Mononuclear cell (primary cell): ENCODE results near the gene NME4. TPM values are rescaled to one million over a fixed set of nuclear protein-coding genes. Genes with fewer than 3 reads are reported as not detected.
"Not testable (repeated sequence)": the region's sequence is repeated elsewhere in the genome, so short reads cannot be mapped to it uniquely, and the experiment has no call there.

Experiments
- H3K27me3 ChIP-seq: 2 replicates; pipeline ENCODE4 v1.6.0; 2011; ENCODE audit warnings: low read length, control low read depth; ENCODE audit not compliant: insufficient read depth
- H3K4me1 ChIP-seq: 2 replicates; pipeline ENCODE4 v1.5.1; 2011; ENCODE audit warnings: mild to moderate bottlenecking, low read length, control low read depth; ENCODE audit not compliant: insufficient read depth
- H3K4me3 ChIP-seq: 2 replicates; pipeline ENCODE4 v1.5.1; 2011; ENCODE audit warnings: mild to moderate bottlenecking, low read length, moderate library complexity
- H3K9me3 ChIP-seq: 2 replicates; pipeline ENCODE4 v1.5.1; 2011; ENCODE audit warnings: low read depth, mild to moderate bottlenecking, control low read depth, low read length
- total RNA-seq: library from RNA; depleted of rRNA; stranded (reverse); fragments of >200 nt; gene quantifications from one replicate; pipeline ENCODE4 v1.2.3, GENCODE V29; 2012

Gene NME4
- 15.0 TPM for total RNA-seq

DNA sequence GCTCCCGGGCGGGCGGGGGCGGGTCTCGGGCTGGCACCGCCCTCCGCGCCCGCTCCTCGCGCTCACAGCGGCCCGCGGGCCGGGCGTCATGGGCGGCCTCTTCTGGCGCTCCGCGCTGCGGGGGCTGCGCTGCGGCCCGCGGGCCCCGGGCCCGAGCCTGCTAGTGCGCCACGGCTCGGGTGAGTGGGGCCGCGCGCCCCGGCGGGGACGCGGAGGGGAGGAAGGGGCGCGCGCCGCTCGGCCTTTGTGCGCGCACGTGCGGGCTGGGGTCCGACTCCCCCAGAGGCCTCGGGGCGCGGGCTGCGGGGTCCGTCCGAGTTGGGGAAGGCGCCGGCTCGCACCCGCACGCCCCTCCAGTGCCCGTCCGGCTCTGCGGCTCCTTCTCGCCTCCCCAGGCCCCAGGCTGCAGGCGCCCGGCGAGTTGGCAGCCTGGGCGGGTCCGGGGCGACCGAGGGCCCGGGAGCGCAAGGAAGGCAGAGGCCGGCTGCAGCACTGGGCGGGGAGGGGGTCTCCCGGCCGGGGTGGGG, at the start of gene NME4:
NME4 (plus strand) TSS at position 65 of the 527 bp plus-strand sequence; CDS start at position 89, 24 bp downstream.
- no peaks in the 10 kb centered on the region for H3K9me3 ChIP-seq
- H3K27me3 ChIP-seq: no peaks in the 10 kb centered on the region
- peaks cover 38% of the 10 kb centered on the region for H3K4me1 ChIP-seq
- H3K4me3 ChIP-seq: peak within 1 kb of the TSS; percentile 38

GRCh38 chr16:347203-347602, 49.8 kb upstream of the NME4 start:
- no peaks in the 10 kb centered on the region for H3K27me3 ChIP-seq
- H3K9me3 ChIP-seq: no peaks in the 10 kb centered on the region
- H3K4me3 ChIP-seq: no peak overlapping the region
- H3K4me1 ChIP-seq: peaks cover 63% of the 10 kb centered on the region

- H3K27me3 ChIP-seq, H3K4me3 ChIP-seq, H3K9me3 ChIP-seq: not testable (repeated sequence)
- peaks cover 55% of the 10 kb centered on the region for H3K4me1 ChIP-seq
Measured at GRCh38 chr16:348495-348894, 48.5 kb upstream of the NME4 start.

DNA sequence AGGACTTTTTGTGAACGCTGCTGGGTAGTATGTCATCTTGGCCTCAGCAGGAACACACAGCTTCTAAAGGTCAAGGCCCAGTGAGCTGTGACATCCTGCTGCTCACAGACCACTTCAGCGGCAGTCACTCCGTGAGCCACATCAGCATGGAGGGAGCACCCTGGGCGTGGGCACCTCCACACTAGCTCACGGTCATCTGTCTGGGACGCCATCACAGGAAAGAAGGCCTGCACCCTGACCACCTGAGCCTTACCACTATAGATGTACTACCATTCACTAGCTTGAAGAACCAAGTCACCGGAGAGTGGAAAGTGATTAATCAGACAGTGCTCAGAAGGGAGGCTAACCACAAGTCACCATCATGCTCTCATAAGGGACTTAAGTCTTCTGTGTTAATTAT, 47.8 kb upstream of the NME4 start:
- Histone ChIP-seq H3K4me3 (no peak overlapping the region), H3K27me3 (no peaks in the 10 kb centered on the region), H3K4me1 (peaks cover 56% of the 10 kb centered on the region), H3K9me3 (no peaks in the 10 kb centered on the region)

DNA sequence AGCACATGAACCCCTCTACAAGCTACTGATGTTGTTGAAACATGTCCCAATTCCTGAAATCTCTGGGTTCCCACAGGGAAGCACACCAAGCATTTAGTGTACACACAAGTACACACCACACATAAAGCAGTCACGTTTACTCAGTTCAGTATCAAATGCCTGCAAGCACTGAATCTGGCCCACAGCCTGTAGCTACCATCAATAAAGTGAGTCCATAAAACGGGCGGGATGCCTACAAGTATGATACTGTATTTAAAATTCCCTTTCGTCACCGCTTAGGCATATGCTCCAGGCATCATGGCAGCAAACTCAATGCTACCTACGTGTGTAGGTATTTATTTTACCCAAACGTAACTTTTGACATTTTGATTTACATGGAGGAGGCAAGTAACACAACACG, 46.8 kb upstream of the NME4 start:
- Histone ChIP-seq H3K4me1 (peaks cover 65% of the 10 kb centered on the region), H3K27me3 (no peaks in the 10 kb centered on the region), H3K4me3 (no peak overlapping the region), H3K9me3 (no peaks in the 10 kb centered on the region)

- Histone ChIP-seq H3K4me1 (peaks cover 72% of the 10 kb centered on the region), H3K27me3 (no peaks in the 10 kb centered on the region), H3K9me3 (no peaks in the 10 kb centered on the region), H3K4me3 (peak overlapping the region; percentile 50)
Measured at GRCh38 chr16:351804-352520, 45.0 kb upstream of the NME4 start.

DNA sequence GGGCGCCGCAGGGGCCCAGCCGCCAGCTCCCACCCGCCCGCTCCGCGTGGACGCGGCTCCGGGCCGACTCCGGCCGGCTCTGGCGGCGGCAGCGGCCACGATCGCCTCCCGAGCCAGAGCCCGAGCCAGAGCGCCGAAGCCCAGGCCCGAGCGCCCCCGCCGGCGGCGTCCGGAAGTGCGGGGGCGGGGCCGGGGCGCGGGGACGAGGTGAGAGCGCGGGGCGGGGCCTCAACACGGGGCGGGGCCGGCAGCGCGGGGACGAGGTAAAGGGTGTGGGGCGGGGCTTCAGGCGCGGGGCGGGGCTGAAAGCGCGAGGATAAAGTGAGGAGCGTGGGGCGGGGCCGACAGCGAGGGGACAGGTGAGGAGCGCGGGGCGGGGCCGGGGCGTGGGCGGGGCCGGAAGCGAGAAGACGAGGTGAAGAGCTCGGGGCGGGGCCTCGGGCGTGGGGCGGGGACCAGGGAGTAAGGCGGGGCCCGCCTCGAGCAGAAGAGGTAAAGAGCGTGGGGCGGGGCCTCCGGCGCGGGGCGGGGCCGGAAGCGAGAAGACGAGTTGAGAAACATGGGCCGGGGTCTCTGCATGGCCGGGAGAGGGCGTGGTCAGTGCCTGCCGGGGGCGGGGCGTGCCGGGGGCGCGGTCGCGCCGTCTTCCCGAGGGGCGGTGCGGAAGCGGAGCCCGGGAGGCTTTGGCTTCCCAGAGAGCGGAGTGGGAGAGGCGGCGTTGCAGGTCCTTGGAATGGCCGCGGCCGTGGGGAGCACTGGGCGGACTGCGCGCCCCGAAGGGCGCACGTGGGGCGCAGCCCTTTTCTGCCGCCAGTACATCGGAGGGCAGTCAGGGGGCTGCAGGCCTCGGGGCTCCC, 44.2 kb upstream of the NME4 start, which contains the start of gene AXIN1:
AXIN1 (minus strand) TSS at position 177 of the 857 bp plus-strand sequence. CDS start 5,698 bp downstream, outside the sequence.
- Histone ChIP-seq H3K4me1 (peaks cover 66% of the 10 kb centered on the region), H3K27me3 (no peaks in the 10 kb centered on the region), H3K9me3 (no peaks in the 10 kb centered on the region), H3K4me3 (peak within 1 kb of the TSS; percentile 50)

- Histone ChIP-seq H3K4me1 (peaks cover 57% of the 10 kb centered on the region), H3K27me3 (no peaks in the 10 kb centered on the region), H3K9me3 (no peaks in the 10 kb centered on the region), H3K4me3 (peak overlapping the region; percentile 21)
Measured at GRCh38 chr16:353404-354290, 43.4 kb upstream of the NME4 start.

GRCh38 chr16:354291-354881, 42.6 kb upstream of the NME4 start:
- Histone ChIP-seq H3K9me3 (no peaks in the 10 kb centered on the region), H3K4me1 (peaks cover 52% of the 10 kb centered on the region), H3K4me3 (peak overlapping the region; percentile 24), H3K27me3 (no peaks in the 10 kb centered on the region)

DNA sequence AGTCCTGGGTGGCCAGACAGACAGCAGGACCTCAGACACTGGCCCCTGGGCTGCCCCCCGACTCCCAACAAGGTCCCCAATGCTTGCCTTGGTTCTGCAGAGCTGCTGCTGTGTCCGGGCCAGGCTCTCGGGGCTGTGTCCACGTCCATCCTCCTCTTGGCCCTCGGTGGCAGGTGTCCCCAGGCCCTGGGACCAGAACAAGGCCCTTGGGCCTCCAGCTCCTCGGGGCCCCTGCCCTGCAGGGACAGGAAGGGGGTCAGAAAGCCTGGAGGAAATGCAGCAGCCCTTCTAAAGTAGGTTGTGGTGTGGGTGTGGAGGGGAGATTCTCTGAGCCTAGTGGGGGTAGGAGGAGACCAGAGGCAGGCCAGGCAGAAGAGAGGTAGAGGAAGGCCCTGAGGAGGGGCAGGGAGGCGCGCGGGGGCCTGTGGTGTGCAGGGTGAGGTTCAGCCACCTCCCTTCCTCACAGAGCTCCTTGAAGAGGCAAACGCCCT, 42.0 kb upstream of the NME4 start:
- H3K4me1 ChIP-seq: peaks cover 45% of the 10 kb centered on the region
- peak overlapping the region; percentile 24 for H3K4me3 ChIP-seq
- no peaks in the 10 kb centered on the region for H3K27me3 ChIP-seq
- no peaks in the 10 kb centered on the region for H3K9me3 ChIP-seq

- Histone ChIP-seq H3K4me3 (no peak overlapping the region), H3K27me3 (no peaks in the 10 kb centered on the region), H3K4me1 (peaks cover 31% of the 10 kb centered on the region), H3K9me3 (no peaks in the 10 kb centered on the region)
Measured at GRCh38 chr16:356741-357140, 40.3 kb upstream of the NME4 start.

DNA sequence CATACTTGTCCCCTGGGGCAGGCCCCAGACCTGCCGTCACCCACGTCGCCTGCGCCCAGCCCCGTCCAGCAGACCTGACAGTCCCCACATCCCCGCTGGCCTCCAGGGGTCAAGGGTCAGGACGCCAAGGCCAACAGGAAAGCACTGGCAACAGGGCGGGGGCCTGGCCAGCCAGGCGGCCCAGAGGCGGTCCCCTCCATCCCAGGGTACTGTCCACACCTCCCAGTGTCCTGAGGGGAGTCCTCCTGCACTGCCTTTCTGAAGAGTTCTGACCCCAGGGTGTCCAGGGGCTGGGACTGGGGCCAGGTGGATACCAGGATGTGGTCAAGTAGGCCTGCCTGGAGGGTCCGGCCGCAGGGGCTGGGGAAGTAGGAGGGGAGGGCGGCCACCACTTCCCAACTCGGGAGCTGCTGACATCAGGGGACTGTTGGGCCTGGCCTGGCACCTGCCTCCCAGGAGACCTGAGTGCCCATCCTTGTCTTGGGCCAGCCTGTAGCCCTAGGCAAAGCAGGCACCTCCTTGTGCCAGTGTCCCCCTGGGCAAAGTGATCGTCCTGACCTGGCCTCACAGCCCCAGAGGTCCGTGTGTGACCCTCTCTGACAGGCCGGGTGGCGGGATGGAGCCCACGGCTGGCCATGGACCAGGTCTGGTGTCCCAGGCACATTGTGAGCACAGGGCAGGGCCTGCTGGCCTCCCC, 37.8 kb upstream of the NME4 start:
- Histone ChIP-seq H3K4me1 (peaks cover 27% of the 10 kb centered on the region), H3K27me3 (no peaks in the 10 kb centered on the region), H3K4me3 (no peak overlapping the region), H3K9me3 (no peaks in the 10 kb centered on the region)

DNA sequence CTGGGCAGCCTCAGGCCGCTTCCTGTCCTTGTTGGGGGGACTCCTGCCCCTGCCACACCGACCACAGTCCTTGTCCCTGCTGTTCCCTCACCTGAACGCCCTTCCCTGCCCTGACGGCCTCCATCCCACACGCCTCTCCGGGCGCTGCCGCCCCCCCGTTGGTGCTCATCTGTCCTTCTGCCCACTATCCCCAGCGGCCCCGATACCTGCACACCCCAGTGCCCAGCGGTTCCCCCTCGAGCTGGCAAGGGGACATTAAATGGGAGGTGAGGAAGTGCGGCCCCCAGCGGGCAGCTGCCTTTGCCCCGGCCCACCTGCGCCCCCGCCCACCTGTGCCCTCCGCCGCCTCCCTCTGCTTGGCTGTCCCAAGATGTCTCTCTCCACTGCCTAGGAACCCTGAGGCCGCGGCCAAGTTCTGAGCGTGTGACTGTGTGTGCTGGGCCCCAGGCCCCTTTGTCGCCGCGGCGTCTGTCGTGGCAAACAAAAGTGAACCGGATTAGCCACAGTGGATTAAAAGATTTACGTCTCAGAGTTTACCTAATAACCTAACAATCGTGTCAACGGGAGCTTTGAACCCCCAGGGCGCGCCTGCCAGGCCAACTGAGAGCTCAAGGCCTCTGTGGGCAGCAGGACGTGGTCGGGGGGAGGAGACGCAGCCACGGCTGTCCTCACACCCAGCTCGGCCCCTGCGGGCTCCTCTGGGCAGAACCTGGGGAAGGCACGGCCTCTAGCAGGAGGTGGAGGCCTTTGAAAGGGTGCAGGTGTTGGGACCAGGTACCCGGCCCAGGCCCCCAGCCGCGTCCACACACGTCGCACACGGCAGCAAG, 36.9 kb upstream of the NME4 start:
- Histone ChIP-seq H3K4me3 (no peak overlapping the region), H3K27me3 (no peaks in the 10 kb centered on the region), H3K9me3 (no peaks in the 10 kb centered on the region), H3K4me1 (peaks cover 18% of the 10 kb centered on the region)
